Epithelial cell of esophagus (primary cell): ENCODE data around the gene CDKN1B.

Experiments
- DNase-seq: peaks from one replicate; pipeline ENCODE4 v3.0.0; 2010; ENCODE audit warnings: low read depth
- H3K4me3 ChIP-seq: 2 replicates; pipeline ENCODE4 v1.5.1; 2011; ENCODE audit warnings: mild to moderate bottlenecking, low read length, control low read depth
- TF ChIP-seq, protein P1 (sequence below): IDR thresholded peaks from 2 replicates; pipeline ENCODE4 v1.5.1; 2011; ENCODE audit warnings: low read depth, mild to moderate bottlenecking, low read length, control low read depth, inconsistent platforms; ENCODE audit not compliant: insufficient read depth; ENCODE audit errors: missing control alignments

The CDKN1B gene

DNA sequence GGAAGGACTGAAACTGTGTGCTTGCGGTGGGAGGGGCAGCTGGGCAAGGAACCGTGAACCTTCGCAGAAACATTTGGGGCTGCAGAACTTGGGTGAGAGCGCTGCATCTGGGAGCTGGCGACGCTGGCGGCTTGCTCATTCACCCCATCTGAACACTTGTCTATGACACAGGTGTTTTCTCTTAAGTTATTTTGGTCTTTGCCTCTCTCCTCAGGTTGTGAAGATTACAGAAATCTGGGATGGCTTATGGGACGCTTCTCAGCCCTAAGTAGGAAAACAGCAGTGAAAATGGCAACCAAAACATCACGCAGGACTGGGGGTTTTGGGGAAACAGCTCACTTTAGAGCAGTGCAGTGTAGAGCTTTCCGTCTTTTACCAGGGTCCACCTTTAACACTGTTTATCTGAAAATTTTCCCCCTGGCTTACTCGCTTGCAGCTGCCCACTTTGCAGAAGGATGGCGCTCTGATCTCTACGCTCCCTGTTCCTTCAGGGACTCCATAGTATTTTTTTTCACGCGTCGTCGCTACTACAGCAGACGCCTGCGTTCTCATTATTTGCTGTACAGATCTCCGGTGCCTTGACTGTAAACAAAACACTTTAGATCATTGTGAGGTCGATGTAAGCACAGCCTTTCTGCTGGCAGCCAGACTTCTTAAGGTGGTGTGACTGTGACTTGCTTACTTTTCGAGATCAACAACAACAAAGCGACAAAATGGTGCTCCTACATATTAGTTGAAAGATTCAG lies 2.7 kb upstream of the CDKN1B start:
- DNase-seq, result peak; percentile 21
- peak overlapping the region; percentile 29 for H3K4me3 ChIP-seq
- TF ChIP-seq, protein P1, sequence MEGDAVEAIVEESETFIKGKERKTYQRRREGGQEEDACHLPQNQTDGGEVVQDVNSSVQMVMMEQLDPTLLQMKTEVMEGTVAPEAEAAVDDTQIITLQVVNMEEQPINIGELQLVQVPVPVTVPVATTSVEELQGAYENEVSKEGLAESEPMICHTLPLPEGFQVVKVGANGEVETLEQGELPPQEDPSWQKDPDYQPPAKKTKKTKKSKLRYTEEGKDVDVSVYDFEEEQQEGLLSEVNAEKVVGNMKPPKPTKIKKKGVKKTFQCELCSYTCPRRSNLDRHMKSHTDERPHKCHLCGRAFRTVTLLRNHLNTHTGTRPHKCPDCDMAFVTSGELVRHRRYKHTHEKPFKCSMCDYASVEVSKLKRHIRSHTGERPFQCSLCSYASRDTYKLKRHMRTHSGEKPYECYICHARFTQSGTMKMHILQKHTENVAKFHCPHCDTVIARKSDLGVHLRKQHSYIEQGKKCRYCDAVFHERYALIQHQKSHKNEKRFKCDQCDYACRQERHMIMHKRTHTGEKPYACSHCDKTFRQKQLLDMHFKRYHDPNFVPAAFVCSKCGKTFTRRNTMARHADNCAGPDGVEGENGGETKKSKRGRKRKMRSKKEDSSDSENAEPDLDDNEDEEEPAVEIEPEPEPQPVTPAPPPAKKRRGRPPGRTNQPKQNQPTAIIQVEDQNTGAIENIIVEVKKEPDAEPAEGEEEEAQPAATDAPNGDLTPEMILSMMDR, result peak; percentile 25

DNA sequence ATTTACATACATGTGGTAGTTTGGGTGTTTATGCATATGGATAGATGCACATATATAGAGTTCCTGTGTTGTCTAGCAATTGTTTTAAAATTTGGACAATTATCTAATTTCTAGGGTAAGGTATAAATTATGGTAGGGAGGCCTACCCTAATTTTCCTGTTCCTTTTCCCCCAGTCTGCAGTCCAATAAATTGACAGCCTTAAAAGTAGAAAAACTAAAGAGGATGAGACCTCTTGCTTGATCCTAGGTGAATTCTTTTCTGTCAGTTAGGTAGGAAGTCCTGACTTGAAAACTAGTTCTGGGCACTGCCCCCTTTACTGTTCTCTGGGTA lies 2.1 kb upstream of the CDKN1B start:
- DNase-seq, result no peak
- TF ChIP-seq, protein P1, result no peak
- no peak overlapping the region for H3K4me3 ChIP-seq

DNA sequence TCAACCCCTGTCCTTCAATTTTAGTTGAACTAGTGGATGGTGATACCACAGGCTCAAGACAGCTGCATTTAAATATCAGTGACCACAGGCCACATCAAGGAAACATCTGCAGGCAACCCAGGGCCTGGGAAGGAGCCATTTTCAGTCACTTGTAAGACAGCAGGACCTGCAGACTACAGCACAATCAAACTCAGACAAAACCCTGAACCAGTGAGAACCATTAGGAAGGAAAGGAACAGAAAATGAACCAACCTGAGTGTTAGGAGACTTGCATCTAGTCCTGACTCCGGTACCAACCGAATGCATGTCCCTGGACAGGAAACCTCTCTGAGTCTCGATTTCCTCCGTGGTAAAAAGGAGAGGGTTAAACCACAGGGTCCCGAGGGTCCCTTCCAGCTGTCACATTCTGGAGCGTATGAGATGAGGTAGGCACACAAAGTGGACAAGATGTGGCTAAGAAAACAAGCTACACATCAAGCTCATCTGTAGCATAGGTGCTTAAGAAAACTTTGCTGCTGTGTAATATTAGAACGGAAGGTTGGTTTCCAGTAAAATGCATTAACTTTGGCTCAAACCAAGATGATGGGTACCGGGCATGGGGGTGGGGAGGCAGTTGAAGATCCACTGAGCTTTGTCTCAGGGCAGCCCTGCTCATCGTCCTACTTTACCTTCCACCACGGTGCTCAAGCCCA lies 1.6 kb upstream of the CDKN1B start:
- DNase-seq, result peak; percentile 8
- TF ChIP-seq, protein P1, result no peak
- peak overlapping the region; percentile 98 for H3K4me3 ChIP-seq

DNA sequence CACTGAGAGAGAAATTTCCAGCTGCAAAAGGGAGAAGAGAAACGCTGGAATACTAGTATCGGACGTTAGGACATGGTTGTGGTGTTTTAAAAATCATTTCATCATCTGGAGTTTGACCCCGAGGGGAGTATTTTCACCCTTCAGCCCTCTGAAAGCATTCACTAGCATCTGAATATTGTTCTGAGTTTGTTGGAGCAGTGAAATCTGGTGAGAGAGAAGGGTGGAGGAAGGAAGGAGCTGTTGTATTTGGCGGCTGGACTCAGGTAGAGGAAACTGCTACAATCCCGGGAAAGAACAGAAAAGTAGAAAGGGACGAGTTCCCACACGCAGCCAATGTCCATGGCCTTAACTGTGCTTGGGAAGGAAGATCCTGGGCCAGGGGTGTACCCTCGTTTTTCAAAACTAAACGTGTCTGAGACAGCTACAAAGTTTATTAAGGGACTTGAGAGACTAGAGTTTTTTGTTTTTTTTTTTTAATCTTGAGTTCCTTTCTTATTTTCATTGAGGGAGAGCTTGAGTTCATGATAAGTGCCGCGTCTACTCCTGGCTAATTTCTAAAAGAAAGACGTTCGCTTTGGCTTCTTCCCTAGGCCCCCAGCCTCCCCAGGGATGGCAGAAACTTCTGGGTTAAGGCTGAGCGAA lies 896 bp upstream of the CDKN1B start:
- H3K4me3 ChIP-seq, result peak overlapping the region; percentile 98
- peak; percentile 38 for DNase-seq
- TF ChIP-seq, protein P1, result no peak

DNA sequence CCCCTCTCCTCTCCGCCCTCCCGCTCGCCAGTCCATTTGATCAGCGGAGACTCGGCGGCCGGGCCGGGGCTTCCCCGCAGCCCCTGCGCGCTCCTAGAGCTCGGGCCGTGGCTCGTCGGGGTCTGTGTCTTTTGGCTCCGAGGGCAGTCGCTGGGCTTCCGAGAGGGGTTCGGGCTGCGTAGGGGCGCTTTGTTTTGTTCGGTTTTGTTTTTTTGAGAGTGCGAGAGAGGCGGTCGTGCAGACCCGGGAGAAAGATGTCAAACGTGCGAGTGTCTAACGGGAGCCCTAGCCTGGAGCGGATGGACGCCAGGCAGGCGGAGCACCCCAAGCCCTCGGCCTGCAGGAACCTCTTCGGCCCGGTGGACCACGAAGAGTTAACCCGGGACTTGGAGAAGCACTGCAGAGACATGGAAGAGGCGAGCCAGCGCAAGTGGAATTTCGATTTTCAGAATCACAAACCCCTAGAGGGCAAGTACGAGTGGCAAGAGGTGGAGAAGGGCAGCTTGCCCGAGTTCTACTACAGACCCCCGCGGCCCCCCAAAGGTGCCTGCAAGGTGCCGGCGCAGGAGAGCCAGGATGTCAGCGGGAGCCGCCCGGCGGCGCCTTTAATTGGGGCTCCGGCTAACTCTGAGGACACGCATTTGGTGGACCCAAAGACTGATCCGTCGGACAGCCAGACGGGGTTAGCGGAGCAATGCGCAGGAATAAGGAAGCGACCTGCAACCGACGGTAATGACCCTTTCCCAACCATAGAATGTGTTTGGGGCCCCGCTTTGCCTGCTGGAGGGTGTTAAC lies 615 bp downstream of the CDKN1B start:
- TF ChIP-seq, protein P1, result no peak
- peak overlapping the region; percentile 98 for H3K4me3 ChIP-seq
- DNase-seq, result no peak

DNA sequence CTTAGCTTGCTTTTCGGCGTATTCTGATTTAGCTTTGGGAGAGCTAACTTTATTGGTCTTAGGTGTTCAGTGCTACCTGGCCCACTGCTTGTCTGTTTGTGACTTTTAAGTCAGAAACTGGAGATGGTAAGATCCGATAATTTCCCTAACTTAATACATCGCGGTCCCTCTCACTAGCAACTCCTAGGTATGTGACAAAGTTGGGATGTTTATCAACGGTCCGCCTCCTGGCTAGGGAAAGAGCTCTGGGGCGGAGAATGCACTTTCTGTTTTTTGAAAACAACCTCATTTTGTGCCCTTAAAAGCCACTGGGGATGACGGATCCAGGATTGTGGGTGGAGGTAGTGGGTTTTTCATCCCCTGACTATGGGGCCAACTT lies 1.2 kb downstream of the CDKN1B start:
- TF ChIP-seq, protein P1, result no peak
- peak overlapping the region; percentile 98 for H3K4me3 ChIP-seq
- DNase-seq, result no peak
